Endodermal cell (in vitro differentiated cells): ENCODE results near the gene CHST11. TPM values are rescaled to one million over a fixed set of nuclear protein-coding genes. Genes with fewer than 3 reads are reported as not detected.

Source experiments
- DNase-seq: peaks from one replicate; pipeline ENCODE4 v3.0.0-alpha.2; 2017
- H3K27ac ChIP-seq: 2 replicates; pipeline ENCODE4 v1.5.1; 2013; ENCODE audit warnings: mild to moderate bottlenecking, low read depth, low read length, moderate library complexity
- H3K27me3 ChIP-seq: 2 replicates; pipeline ENCODE4 v1.6.1; 2013; ENCODE audit warnings: mild to moderate bottlenecking, low read length, moderate library complexity; ENCODE audit not compliant: insufficient read depth, control insufficient read depth, poor library complexity, severe bottlenecking
- H3K36me3 ChIP-seq: 2 replicates; pipeline ENCODE4 v1.7.0; 2013; ENCODE audit warnings: mild to moderate bottlenecking, low read length, moderate library complexity; ENCODE audit not compliant: control insufficient read depth, insufficient read depth
- H3K4me1 ChIP-seq: one replicate; pipeline ENCODE4 v1.7.0; 2013; ENCODE audit warnings: low read length; ENCODE audit not compliant: control insufficient read depth, insufficient read depth
- H3K4me3 ChIP-seq: 2 replicates; pipeline ENCODE4 v1.5.1; 2013; ENCODE audit warnings: mild to moderate bottlenecking, low read length, moderate library complexity
- H3K9ac ChIP-seq: 2 replicates; pipeline ENCODE4 v1.6.1; 2013; ENCODE audit warnings: mild to moderate bottlenecking, low read length, moderate library complexity; ENCODE audit not compliant: poor library complexity, severe bottlenecking; ENCODE audit errors: extremely low read depth
- H3K9me3 ChIP-seq: 2 replicates; pipeline ENCODE4 v1.6.1; 2013; ENCODE audit warnings: mild to moderate bottlenecking, low read length, moderate library complexity; ENCODE audit not compliant: control insufficient read depth
- H3K27ac Mint-ChIP-seq: 2 replicates; pipeline ENCODE4 v1.8.0; 2020; ENCODE audit warnings: mixed read lengths
- H3K27me3 Mint-ChIP-seq: 2 replicates; pipeline ENCODE4 v1.8.0; 2021; ENCODE audit warnings: mild to moderate bottlenecking, mixed read lengths; ENCODE audit not compliant: insufficient read depth
- H3K36me3 Mint-ChIP-seq: 2 replicates; pipeline ENCODE4 v1.8.0; 2020; ENCODE audit warnings: low read depth, mixed read lengths
- H3K4me1 Mint-ChIP-seq: 2 replicates; pipeline ENCODE4 v1.8.0; 2020; ENCODE audit warnings: mixed read lengths
- H3K4me3 Mint-ChIP-seq: 2 replicates; pipeline ENCODE4 v1.8.0; 2020; ENCODE audit warnings: mild to moderate bottlenecking, moderate library complexity, mixed read lengths
- H3K9me3 Mint-ChIP-seq: 2 replicates; pipeline ENCODE4 v1.8.0; 2020; ENCODE audit warnings: mild to moderate bottlenecking, mixed read lengths
- WGBS, 2 experiments: methylation state at CpG; one replicate each; pipeline versions ENCODE4 v1.1.5 to v1.1.7; 2013; ENCODE audit warnings: missing lambda C conversion rate in 2 of 2, mixed read lengths in 1 of 2; ENCODE audit not compliant: insufficient coverage in 1 of 2, insufficient read length in 1 of 2; 5-methylcytosine and 5-hydroxymethylcytosine counted together
- total RNA-seq, 2 donors: library from RNA; stranded (reverse); fragmentation: NEBNext Ultra II Directional in 1 of 2; extraction: Animal tissue kit (Norgen Biotek cat#: 25700) in 1 of 2; gene quantifications; 2 replicates in 1 of 2; 3 replicates in 1 of 2; pipeline ENCODE4 v1.2.1, GENCODE V29; 2021
- TF ChIP-seq, protein P1 (sequence below): fragments of 200-600 bp; sonication (generic); conservative IDR thresholded peaks from 2 replicates; pipeline ENCODE4 v1.5.0; 2021; ENCODE audit warnings: antibody characterized with exemption, mild to moderate bottlenecking

Gene CHST11
- total RNA-seq, 2 donors from 2014 or later = 30.7 to 36.2 TPM

- Mint-ChIP-seq H3K27me3 (peaks cover 2% of the 10 kb centered on the region), H3K9me3 (peaks cover 14% of the 10 kb centered on the region), H3K36me3 (peaks cover 8% of the 10 kb centered on the region), H3K27ac (no peak overlapping the region), H3K4me3 (no peak overlapping the region), H3K4me1 (peaks cover 18% of the 10 kb centered on the region)
- no peak overlapping the region for H3K4me3 ChIP-seq
- H3K27me3 ChIP-seq = no peaks in the 10 kb centered on the region
- no peaks in the 10 kb centered on the region for H3K4me1 ChIP-seq
- DNase-seq = no peak
- WGBS, 2 experiments = 90 to 93% methylated on average over 8 to 9 of the region's 9 CpGs
- H3K9ac ChIP-seq = no peak overlapping the region
- peaks cover 6% of the 10 kb centered on the region for H3K36me3 ChIP-seq
- no peak overlapping the region for H3K27ac ChIP-seq
- TF ChIP-seq, protein P1, sequence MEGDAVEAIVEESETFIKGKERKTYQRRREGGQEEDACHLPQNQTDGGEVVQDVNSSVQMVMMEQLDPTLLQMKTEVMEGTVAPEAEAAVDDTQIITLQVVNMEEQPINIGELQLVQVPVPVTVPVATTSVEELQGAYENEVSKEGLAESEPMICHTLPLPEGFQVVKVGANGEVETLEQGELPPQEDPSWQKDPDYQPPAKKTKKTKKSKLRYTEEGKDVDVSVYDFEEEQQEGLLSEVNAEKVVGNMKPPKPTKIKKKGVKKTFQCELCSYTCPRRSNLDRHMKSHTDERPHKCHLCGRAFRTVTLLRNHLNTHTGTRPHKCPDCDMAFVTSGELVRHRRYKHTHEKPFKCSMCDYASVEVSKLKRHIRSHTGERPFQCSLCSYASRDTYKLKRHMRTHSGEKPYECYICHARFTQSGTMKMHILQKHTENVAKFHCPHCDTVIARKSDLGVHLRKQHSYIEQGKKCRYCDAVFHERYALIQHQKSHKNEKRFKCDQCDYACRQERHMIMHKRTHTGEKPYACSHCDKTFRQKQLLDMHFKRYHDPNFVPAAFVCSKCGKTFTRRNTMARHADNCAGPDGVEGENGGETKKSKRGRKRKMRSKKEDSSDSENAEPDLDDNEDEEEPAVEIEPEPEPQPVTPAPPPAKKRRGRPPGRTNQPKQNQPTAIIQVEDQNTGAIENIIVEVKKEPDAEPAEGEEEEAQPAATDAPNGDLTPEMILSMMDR = no peak
- peaks cover 17% of the 10 kb centered on the region for H3K9me3 ChIP-seq
Observed at GRCh38 chr12:104549815-104550480, 93.2 kb downstream of the CHST11 start.

- Histone ChIP-seq H3K36me3 (peaks cover 6% of the 10 kb centered on the region), H3K4me3 (no peak overlapping the region), H3K9me3 (peaks cover 17% of the 10 kb centered on the region), H3K27ac (no peak overlapping the region), H3K27me3 (no peaks in the 10 kb centered on the region), H3K4me1 (no peaks in the 10 kb centered on the region), H3K9ac (no peak overlapping the region)
- DNase-seq = no peak
- peaks cover 25% of the 10 kb centered on the region for H3K4me1 Mint-ChIP-seq
- 90 to 92% methylated on average over 7 to 14 of the region's 14 CpGs for WGBS, 2 experiments
- peaks cover 8% of the 10 kb centered on the region for H3K36me3 Mint-ChIP-seq
- TF ChIP-seq, protein P1 = no peak
- H3K4me3 Mint-ChIP-seq = no peak overlapping the region
- H3K27me3 Mint-ChIP-seq = peaks cover 2% of the 10 kb centered on the region
- no peak overlapping the region for H3K27ac Mint-ChIP-seq
- H3K9me3 Mint-ChIP-seq = peaks cover 14% of the 10 kb centered on the region
Observed at GRCh38 chr12:104551313-104551931, 94.7 kb downstream of the CHST11 start.

GRCh38 chr12:104553421-104553820 lies 96.7 kb downstream of the CHST11 start:
- peaks cover 6% of the 10 kb centered on the region for H3K36me3 ChIP-seq
- no peak for DNase-seq
- no peak overlapping the region for H3K27ac ChIP-seq
- no peaks in the 10 kb centered on the region for H3K4me1 ChIP-seq
- Mint-ChIP-seq H3K4me3 (no peak overlapping the region), H3K27ac (no peak overlapping the region), H3K9me3 (peaks cover 14% of the 10 kb centered on the region), H3K27me3 (peaks cover 2% of the 10 kb centered on the region), H3K4me1 (peaks cover 29% of the 10 kb centered on the region), H3K36me3 (peaks cover 8% of the 10 kb centered on the region)
- H3K9me3 ChIP-seq = peaks cover 17% of the 10 kb centered on the region
- TF ChIP-seq, protein P1 = no peak
- 92 to 99% methylated on average over 4 of the region's 4 CpGs for WGBS, 2 experiments
- H3K4me3 ChIP-seq = no peak overlapping the region
- H3K9ac ChIP-seq = no peak overlapping the region
- no peaks in the 10 kb centered on the region for H3K27me3 ChIP-seq
